B cell (primary cell): Measurements from ENCODE around the gene KCTD5.

Experiments
- EZH2 ChIP-seq: IDR thresholded peaks from 2 replicates; pipeline ENCODE4 v1.6.1; 2012; ENCODE audit warnings: borderline replicate concordance, low read depth, mild to moderate bottlenecking, moderate library complexity, low read length; ENCODE audit not compliant: insufficient read depth, poor library complexity, severe bottlenecking
- TF ChIP-seq, protein P1 (sequence below): fragments of 200-600 bp; IDR thresholded peaks from one replicate; pipeline ENCODE4 v1.8.0; 2022; ENCODE audit warnings: antibody characterized with exemption, mild to moderate bottlenecking

- TF ChIP-seq, protein P1, sequence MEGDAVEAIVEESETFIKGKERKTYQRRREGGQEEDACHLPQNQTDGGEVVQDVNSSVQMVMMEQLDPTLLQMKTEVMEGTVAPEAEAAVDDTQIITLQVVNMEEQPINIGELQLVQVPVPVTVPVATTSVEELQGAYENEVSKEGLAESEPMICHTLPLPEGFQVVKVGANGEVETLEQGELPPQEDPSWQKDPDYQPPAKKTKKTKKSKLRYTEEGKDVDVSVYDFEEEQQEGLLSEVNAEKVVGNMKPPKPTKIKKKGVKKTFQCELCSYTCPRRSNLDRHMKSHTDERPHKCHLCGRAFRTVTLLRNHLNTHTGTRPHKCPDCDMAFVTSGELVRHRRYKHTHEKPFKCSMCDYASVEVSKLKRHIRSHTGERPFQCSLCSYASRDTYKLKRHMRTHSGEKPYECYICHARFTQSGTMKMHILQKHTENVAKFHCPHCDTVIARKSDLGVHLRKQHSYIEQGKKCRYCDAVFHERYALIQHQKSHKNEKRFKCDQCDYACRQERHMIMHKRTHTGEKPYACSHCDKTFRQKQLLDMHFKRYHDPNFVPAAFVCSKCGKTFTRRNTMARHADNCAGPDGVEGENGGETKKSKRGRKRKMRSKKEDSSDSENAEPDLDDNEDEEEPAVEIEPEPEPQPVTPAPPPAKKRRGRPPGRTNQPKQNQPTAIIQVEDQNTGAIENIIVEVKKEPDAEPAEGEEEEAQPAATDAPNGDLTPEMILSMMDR: no peak
- TF ChIP-seq EZH2: no peak
Observed at GRCh38 chr16:2682209-2683021, at the start of gene KCTD5.
